HS-27A (cell line): ENCODE data around the gene SLC16A8.

Source experiments
- DNase-seq: peaks from one replicate; pipeline ENCODE4 v3.0.0-alpha.2; 2012; ENCODE audit warnings: low read depth, missing footprints

Gene SLC16A8

DNA sequence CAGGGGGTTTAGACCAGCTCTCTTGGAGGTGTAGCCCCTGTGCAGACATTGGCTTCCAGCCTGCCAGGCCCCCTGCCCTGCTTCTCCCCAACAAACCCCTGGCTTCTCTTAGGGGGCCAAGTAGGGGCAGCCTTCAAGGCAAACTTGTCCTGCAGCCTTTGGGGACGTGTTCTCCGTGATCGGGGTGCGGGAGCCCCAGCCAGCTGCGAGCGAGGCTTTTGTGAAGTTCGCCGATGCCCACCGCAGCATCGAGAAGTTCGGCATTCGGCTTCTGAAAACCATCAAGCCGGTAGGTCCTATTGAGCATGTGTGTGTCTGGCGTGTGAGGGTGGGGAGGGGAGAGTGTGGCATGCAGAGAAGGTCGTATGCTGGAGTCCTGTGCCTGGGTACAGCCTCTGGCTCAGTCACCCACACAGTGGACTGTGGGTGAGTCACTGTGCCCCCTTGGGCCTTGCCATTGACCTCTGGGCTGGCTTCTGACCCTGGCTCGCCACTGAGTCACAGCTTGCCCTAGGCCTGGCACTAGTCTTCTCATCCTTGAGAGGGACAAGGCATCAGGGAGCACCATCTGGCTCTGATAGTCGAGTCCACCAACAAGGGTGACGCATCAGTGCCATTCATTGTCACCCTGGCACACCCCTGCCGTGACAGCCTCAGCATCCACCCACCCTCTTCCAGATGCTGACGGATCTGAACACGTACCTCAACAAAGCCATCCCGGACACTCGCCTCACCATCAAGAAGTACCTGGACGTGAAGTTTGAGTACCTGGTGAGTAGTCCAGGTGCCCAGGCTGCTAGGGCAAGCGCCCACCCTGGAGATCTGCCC lies 11.4 kb downstream of the SLC16A8 start:
- DNase-seq, result no peak

- no peak for DNase-seq
Observed at GRCh38 chr22:38071421-38072321, 12.3 kb downstream of the SLC16A8 start.

GRCh38 chr22:38070250-38070921 lies 13.6 kb downstream of the SLC16A8 start:
- no peak for DNase-seq

DNA sequence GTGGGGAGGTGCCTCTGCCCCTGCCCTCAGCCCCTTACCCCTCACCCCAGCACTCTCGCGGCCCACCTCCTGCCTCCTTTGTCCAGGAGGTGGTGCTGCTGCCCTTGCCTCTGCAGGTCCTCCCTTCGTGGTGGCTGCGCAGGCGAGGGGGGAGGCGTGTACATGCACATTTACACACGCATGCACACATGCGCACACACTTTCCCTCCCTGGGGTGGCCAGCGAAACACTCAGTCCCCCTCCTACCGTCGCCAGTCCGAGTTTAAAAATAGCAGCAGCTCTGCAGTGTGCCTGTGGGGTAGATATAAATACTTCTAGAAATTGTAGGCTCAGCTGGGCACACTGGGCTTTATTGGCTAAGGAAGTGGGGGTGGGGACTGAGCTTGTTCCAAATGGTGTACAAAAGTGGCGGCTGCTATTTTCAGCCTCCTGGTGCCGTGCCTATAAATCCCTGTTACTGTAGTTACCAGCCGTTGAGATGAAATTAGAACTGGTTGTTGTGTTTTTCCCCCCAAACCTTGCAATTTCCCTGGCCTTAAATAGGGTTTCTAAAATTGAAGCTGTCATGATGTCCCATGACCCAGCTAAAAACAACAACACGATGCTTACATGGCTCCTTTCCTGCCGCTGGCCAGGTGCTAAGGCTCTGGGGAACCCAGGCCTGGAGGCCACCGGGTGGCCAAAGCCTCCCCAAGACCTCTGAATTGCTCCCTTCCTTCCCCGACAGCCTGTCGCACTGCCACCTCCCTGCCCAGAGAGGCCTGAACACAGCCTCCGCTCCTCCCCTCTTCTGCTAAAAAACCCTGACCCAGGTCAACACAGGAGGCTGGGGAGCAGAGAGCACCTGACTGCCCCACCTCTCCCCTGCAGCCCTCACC lies 14.4 kb downstream of the SLC16A8 start:
- DNase-seq, result no peak

- DNase-seq, result no peak
Observed at GRCh38 chr22:38068641-38069371, 15.2 kb downstream of the SLC16A8 start.

- no peak for DNase-seq
Observed at GRCh38 chr22:38067761-38068360, 16.1 kb downstream of the SLC16A8 start.

DNA sequence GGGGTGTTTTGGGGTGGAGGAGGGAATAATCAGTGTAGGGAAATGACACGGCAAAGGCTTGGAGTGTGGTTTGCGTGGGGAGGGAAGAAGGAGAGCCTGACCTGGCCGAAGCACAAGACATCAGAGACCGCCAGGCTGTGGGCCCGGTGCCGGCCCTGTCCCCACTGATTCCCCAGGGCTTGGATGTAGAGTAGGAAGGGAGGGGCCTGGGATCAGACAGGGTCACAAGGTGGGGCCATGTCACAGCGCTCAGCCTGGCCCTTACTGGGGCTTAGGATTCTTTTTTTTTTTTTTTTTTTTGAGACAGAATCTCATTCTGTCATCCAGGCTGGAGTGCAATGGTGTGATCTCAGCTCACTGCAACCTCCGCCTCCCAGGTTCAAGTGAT lies 17.0 kb downstream of the SLC16A8 start:
- DNase-seq, result no peak

- no peak for DNase-seq
Observed at GRCh38 chr22:38066381-38067027, 17.5 kb downstream of the SLC16A8 start.

GRCh38 chr22:38065539-38065938 lies 18.4 kb downstream of the SLC16A8 start:
- no peak for DNase-seq

GRCh38 chr22:38062791-38063190 lies 21.2 kb downstream of the SLC16A8 start:
- DNase-seq, result no peak

DNA sequence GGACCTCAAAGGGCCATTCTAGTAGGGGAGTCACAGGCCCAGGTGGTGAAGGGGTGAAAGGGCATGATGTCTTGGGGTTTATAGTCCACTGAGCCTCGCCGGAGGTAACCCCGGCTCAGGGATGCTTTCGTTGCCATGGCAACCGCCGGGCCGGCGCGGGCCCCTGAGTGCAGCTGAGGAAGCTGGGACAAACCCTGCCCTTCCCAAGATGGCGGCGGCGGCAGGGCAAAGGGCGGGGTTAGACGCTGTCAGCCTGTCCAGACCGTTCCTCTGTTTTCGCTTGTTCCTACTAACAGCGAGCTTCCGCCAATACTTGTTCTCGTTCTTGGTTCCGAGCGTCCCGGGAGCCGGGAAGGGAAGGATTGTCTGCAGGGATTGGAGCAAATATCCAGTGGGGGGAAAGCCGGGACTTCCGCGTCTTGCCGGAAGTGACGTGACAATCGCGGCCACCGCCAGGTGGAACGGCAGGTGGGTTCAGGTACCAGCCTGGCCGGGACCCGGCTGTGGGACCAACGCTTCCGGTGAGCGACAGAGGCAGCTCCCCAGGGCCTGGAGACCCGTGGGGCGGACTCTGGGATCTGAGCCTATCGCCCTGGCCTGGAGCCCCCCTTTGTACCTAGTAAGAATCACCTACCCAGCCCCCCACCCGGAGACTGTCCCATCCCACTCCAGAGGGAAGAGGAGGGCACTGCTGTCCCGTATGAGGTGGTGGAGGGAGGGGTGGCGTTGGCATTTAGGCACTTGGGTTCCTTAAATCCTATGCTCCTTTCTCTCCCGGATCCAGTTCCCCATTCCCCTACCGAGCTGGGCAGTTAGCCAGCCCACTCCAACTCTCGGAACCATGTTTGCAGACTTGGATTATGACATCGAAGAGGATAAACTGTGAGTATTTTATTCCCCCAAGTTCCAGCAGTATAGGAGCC lies 26.8 kb downstream of the SLC16A8 start, which contains the start of gene PICK1:
TSS of gene PICK1 (plus strand) at position 436 of the 923 bp plus-strand sequence. CDS start at position 842, 406 bp downstream.
- DNase-seq, result peak; percentile 70

DNA sequence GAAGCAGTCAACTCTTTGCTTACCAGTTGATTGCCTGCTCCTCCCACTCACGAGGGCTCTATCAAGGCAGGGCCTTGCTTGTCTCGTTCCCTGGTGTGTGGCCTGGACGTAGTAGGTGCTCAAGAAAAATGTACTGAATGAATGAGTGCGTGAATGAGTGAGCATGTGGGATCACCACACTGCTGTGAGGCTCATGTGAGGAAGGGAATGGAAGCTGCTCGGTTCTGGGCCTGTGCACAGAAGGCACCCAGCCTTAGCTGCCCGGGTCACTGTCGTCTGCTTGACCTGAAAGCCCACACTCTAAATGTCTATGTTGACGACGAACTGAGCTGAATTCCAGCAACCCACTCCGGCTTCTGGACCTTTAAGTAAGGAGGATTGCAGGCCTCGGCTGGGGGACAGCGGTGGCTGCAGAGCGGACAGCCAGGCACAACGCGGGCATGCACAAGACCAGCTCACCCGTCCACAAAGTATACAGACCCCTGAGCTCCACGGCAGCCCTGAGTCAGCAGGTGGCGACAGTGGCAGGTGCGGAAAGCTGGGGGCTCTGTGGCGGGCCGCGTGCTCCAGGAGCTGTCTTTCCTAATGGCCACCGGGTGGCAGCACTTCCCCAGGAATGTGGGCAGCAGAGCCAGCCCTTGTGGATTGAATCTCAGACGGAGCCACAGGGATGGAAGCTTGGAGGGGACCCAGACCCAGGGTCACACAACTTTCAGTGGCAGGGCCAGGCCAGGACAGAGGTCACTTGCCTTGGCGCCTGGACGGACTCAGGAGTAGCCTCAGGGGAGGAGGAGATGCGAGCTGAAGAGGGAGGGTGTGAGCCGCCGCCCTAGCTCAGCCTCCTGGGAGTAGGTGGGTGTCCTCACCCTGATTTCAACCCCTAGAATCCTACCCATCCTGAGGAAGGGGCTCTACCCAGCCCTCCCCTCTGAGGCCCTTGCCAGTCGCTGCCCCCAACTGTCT lies 31.8 kb downstream of the SLC16A8 start:
- DNase-seq, result peak; percentile 34

GRCh38 chr22:38051261-38051660 lies 32.7 kb downstream of the SLC16A8 start:
- no peak for DNase-seq

DNA sequence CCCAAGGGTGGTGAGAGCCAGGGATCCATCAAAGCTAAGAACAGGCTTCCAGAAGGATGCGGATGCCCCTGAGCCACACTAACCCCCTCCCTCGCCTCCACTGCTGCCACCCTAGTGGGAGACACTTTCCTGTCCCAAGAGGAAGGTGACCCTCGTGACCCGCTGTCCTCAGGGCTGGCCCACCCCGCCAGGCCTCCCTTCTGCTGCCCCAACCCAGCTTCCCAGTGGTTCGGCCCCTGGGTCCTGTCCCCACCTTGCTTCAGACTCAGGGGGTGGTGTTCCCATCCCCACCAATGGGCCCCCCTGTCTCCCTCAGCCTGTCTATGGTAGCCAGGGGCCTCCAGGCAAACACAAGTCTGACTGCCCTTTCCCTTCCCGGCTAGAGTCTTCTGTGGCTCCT lies 33.3 kb downstream of the SLC16A8 start:
- no peak for DNase-seq

DNA sequence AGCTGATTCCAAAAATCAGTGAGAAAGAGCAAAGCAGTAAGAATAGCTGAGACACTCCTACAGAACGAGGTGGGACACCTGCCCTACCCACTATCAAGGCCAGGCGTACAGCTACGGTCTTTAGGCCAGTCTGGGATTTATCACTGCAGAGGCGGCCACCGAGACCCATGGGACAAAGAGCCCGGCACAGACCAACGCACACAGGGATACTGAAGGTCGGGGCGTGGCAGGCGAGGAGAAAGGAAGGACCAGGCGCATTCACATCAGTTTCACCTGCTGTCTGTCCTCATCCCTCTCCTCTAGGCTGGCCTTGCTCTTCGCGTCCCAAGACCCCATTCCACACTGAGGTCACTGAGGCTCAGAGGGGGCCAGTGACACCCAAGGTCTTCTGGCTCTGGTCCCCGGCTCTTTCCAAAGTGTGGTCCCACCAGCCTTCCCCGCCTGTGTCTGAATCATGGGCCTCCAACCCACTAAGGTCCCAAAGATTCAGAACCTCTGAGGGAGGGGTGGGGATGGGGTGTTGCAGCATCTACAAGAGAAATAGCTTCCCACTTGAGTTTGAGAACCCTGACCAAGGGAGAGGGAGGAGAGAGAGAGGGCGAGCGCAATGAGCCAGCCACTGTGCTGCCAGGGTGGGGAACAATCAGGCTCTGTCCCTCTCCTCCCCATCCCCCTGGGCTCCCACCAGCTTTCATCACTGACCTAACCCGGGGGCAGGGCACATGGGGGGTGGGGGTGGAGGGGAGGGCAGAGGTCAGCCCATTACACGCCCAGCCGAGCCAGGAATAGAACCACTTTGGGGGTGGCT lies 34.0 kb downstream of the SLC16A8 start:
- DNase-seq, result no peak

DNA sequence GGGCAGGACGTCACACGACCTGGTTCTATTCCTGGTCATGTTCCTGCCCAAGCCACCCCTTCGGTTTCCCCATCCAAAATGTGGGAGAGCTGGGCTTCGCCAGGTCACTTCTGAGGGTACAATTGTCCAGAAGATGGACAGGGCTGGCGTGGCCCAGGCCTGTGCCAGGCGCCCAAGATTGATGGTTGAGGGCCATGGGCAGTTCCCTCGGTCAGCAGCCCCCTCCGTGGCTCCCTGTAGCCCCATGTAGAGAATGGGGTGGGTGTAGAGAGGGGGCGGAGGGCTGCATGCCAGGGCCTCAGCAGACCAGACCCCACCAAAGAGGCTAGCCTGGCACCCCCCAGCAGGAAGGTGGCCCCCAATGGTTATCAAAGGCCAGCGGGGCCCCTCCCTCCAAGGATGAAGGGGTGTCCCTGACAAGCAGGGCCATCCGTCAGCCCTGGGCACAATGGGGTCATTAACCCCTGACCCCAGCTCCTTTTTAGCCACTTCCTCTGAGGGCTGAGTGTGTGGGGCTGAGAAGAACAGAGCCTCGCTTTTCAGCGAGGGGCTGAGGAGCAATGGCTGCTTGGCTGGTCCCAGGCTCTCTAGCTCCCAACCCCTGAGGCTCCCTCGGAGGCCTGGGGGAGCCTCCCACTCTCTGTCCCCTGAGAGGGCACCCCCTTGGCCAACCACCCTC lies 37.8 kb downstream of the SLC16A8 start:
- no peak for DNase-seq
